HepG2 (cell line): ENCODE results near the gene FAM25A. TPM values are rescaled to one million over a fixed set of nuclear protein-coding genes. Genes with fewer than 3 reads are reported as not detected.

ENCODE experiments used
- CCDC6 ChIP-seq: sonication (generic); formaldehyde crosslinking; IDR thresholded peaks from 2 replicates; pipeline ENCODE4 v1.8.1; 2022; ENCODE audit warnings: mild to moderate bottlenecking, missing genetic modification reagents, moderate library complexity
- EZH2 ChIP-seq: conservative IDR thresholded peaks from 2 replicates; pipeline ENCODE4 v1.6.1; 2012; ENCODE audit warnings: mild to moderate bottlenecking, low read depth, low read length, moderate library complexity
- FIP1L1 ChIP-seq: fragments of 200-400 bp; formaldehyde crosslinking; IDR thresholded peaks from 2 replicates; pipeline ENCODE4 v1.6.1; 2018; ENCODE audit warnings: low read depth, mild to moderate bottlenecking, low read length, moderate library complexity, borderline replicate concordance; ENCODE audit not compliant: insufficient read depth
- GABPA ChIP-seq, 2 experiments: IDR thresholded peaks; 2 replicates each; pipeline ENCODE4 v1.6.1; 2011 to 2016; ENCODE audit warnings: low read depth in 2 of 2, low read length in 1 of 2, missing biosample characterization in 1 of 2, missing genetic modification characterization in 1 of 2
- MED8 ChIP-seq: sonication (generic); formaldehyde crosslinking; IDR thresholded peaks from 2 replicates; pipeline ENCODE4 v1.8.1; 2023; ENCODE audit warnings: mild to moderate bottlenecking, missing genetic modification reagents; ENCODE audit not compliant: insufficient replicate concordance
- SOX13 ChIP-seq, 3 experiments: fragments of 450-650 bp in 1 of 3; sonication (generic) in 1 of 3; formaldehyde crosslinking in 1 of 3; IDR thresholded peaks in 2 of 3; conservative IDR thresholded peaks in 1 of 3; 2 replicates each; pipeline versions ENCODE4 v1.5.0 to v1.6.1; 2016 to 2020; ENCODE audit warnings: antibody characterized with exemption in 1 of 3, mild to moderate bottlenecking in 1 of 3, missing compliant biosample characterization in 1 of 3, missing genetic modification reagents in 1 of 3, moderate library complexity in 1 of 3
- SRSF4 ChIP-seq: fragments of 200-400 bp; formaldehyde crosslinking; IDR thresholded peaks from one replicate; pipeline ENCODE4 v1.6.1; 2018; ENCODE audit warnings: mild to moderate bottlenecking, low read depth, low read length, moderate library complexity; ENCODE audit not compliant: poor library complexity, severe bottlenecking
- ZBTB7A ChIP-seq: sonication (generic); formaldehyde crosslinking; IDR thresholded peaks from 2 replicates; pipeline ENCODE4 v1.8.0; 2022; ENCODE audit warnings: mild to moderate bottlenecking, missing genetic modification reagents
- ZFP36 ChIP-seq: fragments of 150-350 bp; IDR thresholded peaks from 2 replicates; pipeline ENCODE4 v1.6.1; 2018; ENCODE audit warnings: borderline replicate concordance, low read length, low read depth; ENCODE audit not compliant: partially characterized antibody
- ZNF230 ChIP-seq: sonication (generic); formaldehyde crosslinking; IDR thresholded peaks from 2 replicates; pipeline ENCODE4 v1.4.0; 2020; ENCODE audit warnings: mild to moderate bottlenecking, missing genetic modification reagents
- ZNF263 ChIP-seq: sonication (generic); formaldehyde crosslinking; IDR thresholded peaks from 2 replicates; pipeline ENCODE4 v1.4.0; 2020; ENCODE audit warnings: missing genetic modification reagents
- ZNF292 ChIP-seq: sonication (generic); formaldehyde crosslinking; IDR thresholded peaks from 2 replicates; pipeline ENCODE4 v1.8.1; 2022; ENCODE audit warnings: mild to moderate bottlenecking, low read depth, missing genetic modification reagents, borderline replicate concordance
- ZNF326 ChIP-seq: sonication (generic); formaldehyde crosslinking; IDR thresholded peaks from 2 replicates; pipeline ENCODE4 v1.4.0; 2020; ENCODE audit warnings: missing genetic modification reagents, borderline replicate concordance
- ZNF614 ChIP-seq: IDR thresholded peaks from 2 replicates; pipeline ENCODE4 v1.6.1; 2018; ENCODE audit warnings: missing biosample characterization, missing genetic modification reagents, inconsistent platforms, borderline replicate concordance
- polyA plus RNA-seq, 8 experiments: library from polyadenylated mRNA; depleted of rRNA in 3 of 8; stranded (reverse) in 7 of 8; unstranded in 1 of 8; fragments of >200 nt; fragmentation: Illumina TruSeq in 4 of 8; extraction: Trizol in 4 of 8; gene quantifications; 2 replicates each; pipeline versions ENCODE4 v1.2.1 to v1.2.3, GENCODE V29; 2011 to 2016; ENCODE audit warnings: low read depth in 4 of 8, missing spikeins in 1 of 8, mixed read lengths in 1 of 8; ENCODE audit not compliant: insufficient read depth in 1 of 8
- total RNA-seq, 5 experiments: library from RNA; depleted of rRNA; stranded (reverse); fragments of >200 nt; fragmentation: Illumina TruSeq; extraction: Trizol; gene quantifications; 2 replicates each; pipeline ENCODE4 v1.2.3, GENCODE V29; 2016; ENCODE audit warnings: low read depth in 1 of 5
- TF ChIP-seq, protein P1 (sequence below): sonication (generic); formaldehyde crosslinking; conservative IDR thresholded peaks from 2 replicates; pipeline ENCODE4 v1.4.0; 2020; ENCODE audit warnings: mild to moderate bottlenecking, missing genetic modification reagents, moderate library complexity
- TF ChIP-seq, protein P2 (sequence below): sonication (generic); formaldehyde crosslinking; IDR thresholded peaks from 2 replicates; pipeline ENCODE4 v1.4.0; 2020; ENCODE audit warnings: missing genetic modification reagents, mild to moderate bottlenecking, borderline replicate concordance
- TF ChIP-seq, protein P3 (sequence below): sonication (generic); formaldehyde crosslinking; conservative IDR thresholded peaks from 2 replicates; pipeline ENCODE4 v1.8.0; 2022; ENCODE audit warnings: low read depth, missing genetic modification reagents
- TF ChIP-seq, protein P4 (sequence below): sonication (generic); formaldehyde crosslinking; conservative IDR thresholded peaks from 2 replicates; pipeline ENCODE4 v1.5.0; 2020; ENCODE audit warnings: missing genetic modification reagents

Gene FAM25A
- total and polyA plus RNA-seq, 2 of the 13 experiments (the other 11 are each of a cell fraction or from before 2014, with no cell fraction given) = not detected

DNA sequence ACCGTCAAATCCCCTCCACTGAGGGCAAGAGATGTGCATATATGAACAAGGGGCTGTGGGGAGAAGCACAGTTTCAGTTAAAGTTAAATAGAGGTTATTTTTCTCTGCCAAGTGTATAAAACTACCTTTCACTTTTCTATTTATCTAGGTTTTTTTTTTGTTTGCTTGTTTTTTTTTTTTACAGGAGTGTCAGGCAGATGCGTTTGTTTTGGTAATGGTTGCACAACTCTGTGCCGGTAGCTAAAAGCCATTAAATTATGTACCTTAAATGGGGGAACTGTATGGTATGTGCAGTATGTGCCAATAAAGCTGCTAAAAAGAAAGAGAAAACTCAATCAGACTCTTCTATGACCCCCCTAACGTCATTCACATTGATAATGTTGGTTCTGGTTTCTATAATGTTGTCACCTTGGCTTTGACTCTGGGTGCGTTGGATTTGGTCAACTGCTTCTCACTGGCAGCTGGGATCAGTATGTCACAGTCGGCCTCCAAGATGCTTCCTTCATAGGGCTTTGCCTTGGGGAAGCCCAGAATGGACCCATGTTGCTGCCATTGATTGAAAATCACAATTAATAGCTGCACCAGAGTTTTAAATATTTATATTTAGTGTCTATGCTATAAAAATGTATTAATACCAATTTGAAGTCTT is 40.3 kb downstream of the FAM25A start (continued):
- TF ChIP-seq MED8 = no peak
- TF ChIP-seq CCDC6 (CRISPR knock-in tag) = no peak
- TF ChIP-seq ZNF292 (CRISPR knock-in tag) = no peak
- TF ChIP-seq SOX13 (IDR thresholded peaks at IDR 0.05) = no peak
- peak in 1 of 2 experiments; percentile 20; a peak in 1 of 4 replicates for TF ChIP-seq SOX13 (CRISPR knock-in tag; conservative IDR thresholded peaks at IDR 0.05 in 1 of 2, IDR thresholded peaks at IDR 0.05 in 1 of 2)
- TF ChIP-seq ZNF614 (CRISPR knock-in tag) = no peak
- TF ChIP-seq, protein P1, sequence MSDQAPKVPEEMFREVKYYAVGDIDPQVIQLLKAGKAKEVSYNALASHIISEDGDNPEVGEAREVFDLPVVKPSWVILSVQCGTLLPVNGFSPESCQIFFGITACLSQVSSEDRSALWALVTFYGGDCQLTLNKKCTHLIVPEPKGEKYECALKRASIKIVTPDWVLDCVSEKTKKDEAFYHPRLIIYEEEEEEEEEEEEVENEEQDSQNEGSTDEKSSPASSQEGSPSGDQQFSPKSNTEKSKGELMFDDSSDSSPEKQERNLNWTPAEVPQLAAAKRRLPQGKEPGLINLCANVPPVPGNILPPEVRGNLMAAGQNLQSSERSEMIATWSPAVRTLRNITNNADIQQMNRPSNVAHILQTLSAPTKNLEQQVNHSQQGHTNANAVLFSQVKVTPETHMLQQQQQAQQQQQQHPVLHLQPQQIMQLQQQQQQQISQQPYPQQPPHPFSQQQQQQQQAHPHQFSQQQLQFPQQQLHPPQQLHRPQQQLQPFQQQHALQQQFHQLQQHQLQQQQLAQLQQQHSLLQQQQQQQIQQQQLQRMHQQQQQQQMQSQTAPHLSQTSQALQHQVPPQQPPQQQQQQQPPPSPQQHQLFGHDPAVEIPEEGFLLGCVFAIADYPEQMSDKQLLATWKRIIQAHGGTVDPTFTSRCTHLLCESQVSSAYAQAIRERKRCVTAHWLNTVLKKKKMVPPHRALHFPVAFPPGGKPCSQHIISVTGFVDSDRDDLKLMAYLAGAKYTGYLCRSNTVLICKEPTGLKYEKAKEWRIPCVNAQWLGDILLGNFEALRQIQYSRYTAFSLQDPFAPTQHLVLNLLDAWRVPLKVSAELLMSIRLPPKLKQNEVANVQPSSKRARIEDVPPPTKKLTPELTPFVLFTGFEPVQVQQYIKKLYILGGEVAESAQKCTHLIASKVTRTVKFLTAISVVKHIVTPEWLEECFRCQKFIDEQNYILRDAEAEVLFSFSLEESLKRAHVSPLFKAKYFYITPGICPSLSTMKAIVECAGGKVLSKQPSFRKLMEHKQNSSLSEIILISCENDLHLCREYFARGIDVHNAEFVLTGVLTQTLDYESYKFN (CRISPR knock-in tag) = peak; percentile 34; the same call in 1 of the 2 replicates
- no peak for TF ChIP-seq FIP1L1
- TF ChIP-seq, protein P2, sequence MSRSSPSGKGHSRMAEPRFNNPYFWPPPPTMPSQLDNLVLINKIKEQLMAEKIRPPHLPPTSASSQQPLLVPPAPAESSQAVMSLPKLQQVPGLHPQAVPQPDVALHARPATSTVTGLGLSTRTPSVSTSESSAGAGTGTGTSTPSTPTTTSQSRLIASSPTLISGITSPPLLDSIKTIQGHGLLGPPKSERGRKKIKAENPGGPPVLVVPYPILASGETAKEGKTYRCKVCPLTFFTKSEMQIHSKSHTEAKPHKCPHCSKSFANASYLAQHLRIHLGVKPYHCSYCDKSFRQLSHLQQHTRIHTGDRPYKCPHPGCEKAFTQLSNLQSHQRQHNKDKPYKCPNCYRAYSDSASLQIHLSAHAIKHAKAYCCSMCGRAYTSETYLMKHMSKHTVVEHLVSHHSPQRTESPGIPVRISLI (CRISPR knock-in tag) = peak; percentile 80; the same call in 1 of the 2 replicates
- TF ChIP-seq, protein P3, sequence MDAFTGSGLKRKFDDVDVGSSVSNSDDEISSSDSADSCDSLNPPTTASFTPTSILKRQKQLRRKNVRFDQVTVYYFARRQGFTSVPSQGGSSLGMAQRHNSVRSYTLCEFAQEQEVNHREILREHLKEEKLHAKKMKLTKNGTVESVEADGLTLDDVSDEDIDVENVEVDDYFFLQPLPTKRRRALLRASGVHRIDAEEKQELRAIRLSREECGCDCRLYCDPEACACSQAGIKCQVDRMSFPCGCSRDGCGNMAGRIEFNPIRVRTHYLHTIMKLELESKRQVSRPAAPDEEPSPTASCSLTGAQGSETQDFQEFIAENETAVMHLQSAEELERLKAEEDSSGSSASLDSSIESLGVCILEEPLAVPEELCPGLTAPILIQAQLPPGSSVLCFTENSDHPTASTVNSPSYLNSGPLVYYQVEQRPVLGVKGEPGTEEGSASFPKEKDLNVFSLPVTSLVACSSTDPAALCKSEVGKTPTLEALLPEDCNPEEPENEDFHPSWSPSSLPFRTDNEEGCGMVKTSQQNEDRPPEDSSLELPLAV (CRISPR knock-in tag) = no peak
- no peak for TF ChIP-seq SRSF4
- no peak for TF ChIP-seq ZBTB7A (CRISPR knock-in tag)
- no peak for TF ChIP-seq ZFP36
- TF ChIP-seq GABPA (IDR thresholded peaks at IDR 0.05; ENCODE audit: low read depth, low read length) = no peak
- no peak for TF ChIP-seq GABPA (CRISPR knock-in tag; IDR thresholded peaks at IDR 0.05; ENCODE audit: low read depth)
- no peak for TF ChIP-seq ZNF263 (CRISPR knock-in tag)
- no peak for TF ChIP-seq ZNF326 (CRISPR knock-in tag)
- TF ChIP-seq EZH2 = no peak
- no peak for TF ChIP-seq ZNF230 (CRISPR knock-in tag)
- TF ChIP-seq, protein P4, sequence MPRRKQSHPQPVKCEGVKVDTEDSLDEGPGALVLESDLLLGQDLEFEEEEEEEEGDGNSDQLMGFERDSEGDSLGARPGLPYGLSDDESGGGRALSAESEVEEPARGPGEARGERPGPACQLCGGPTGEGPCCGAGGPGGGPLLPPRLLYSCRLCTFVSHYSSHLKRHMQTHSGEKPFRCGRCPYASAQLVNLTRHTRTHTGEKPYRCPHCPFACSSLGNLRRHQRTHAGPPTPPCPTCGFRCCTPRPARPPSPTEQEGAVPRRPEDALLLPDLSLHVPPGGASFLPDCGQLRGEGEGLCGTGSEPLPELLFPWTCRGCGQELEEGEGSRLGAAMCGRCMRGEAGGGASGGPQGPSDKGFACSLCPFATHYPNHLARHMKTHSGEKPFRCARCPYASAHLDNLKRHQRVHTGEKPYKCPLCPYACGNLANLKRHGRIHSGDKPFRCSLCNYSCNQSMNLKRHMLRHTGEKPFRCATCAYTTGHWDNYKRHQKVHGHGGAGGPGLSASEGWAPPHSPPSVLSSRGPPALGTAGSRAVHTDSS (CRISPR knock-in tag) = no peak
